ENCODE results near the gene MAP3K4.
"Not testable (repeated sequence)": the region's sequence is repeated elsewhere in the genome, so short reads cannot be mapped to it uniquely, and the experiment has no call there.

MAP3K4 gene

DNA sequence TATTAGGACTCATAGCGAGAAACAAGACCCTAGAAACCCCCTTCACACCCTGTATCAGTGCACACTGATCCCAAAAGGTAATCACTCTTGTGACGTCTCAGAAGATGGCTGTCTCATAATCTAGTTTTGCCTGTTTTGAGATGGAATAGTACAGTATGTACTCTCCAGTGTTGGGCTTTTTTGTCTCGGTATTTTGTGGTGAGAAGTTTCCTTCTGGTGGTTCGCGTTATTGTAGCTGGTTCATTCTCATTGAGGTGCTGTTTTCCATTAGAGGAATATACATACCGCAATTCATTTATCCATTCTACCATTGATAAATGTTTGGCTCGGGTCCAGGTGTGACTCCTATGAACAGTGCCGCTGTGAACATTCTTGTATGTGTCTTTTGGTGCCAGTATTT, 27.9 kb upstream of the MAP3K4 start:
- no peaks in the 10 kb centered on the region for H3K4me1 Mint-ChIP-seq
- no peak for ATAC-seq (replicated peaks)
- no peaks in the 10 kb centered on the region for H3K9me3 Mint-ChIP-seq
- peaks cover 0 to 6% of the 10 kb centered on the region in 2 donors for H3K27me3 Mint-ChIP-seq
- DNase-seq = no peak
- H3K4me3 Mint-ChIP-seq = no peak overlapping the region
- H3K27ac Mint-ChIP-seq = no peak overlapping the region
- H3K36me3 Mint-ChIP-seq = no peaks in the 10 kb centered on the region

- no peaks in the 10 kb centered on the region for H3K36me3 Mint-ChIP-seq
- H3K27me3 Mint-ChIP-seq = peaks cover 6 to 11% of the 10 kb centered on the region in 2 donors
- no peaks in the 10 kb centered on the region for H3K4me1 Mint-ChIP-seq
- no peaks in the 10 kb centered on the region for H3K9me3 Mint-ChIP-seq
- DNase-seq = no peak
- no peak overlapping the region for H3K27ac Mint-ChIP-seq
- no peak for ATAC-seq (replicated peaks)
- H3K4me3 Mint-ChIP-seq = no peak overlapping the region
Measured at GRCh38 chr6:160965893-160966292, 25.7 kb upstream of the MAP3K4 start.

GRCh38 chr6:160966493-160967229, 24.9 kb upstream of the MAP3K4 start:
- peaks cover 6 to 12% of the 10 kb centered on the region in 2 donors for H3K27me3 Mint-ChIP-seq
- no peak overlapping the region for H3K4me3 Mint-ChIP-seq
- H3K4me1 Mint-ChIP-seq = no peaks in the 10 kb centered on the region
- no peak for ATAC-seq (replicated peaks)
- H3K9me3 Mint-ChIP-seq = no peaks in the 10 kb centered on the region
- H3K36me3 Mint-ChIP-seq = no peaks in the 10 kb centered on the region
- no peak for DNase-seq
- no peak overlapping the region for H3K27ac Mint-ChIP-seq

DNA sequence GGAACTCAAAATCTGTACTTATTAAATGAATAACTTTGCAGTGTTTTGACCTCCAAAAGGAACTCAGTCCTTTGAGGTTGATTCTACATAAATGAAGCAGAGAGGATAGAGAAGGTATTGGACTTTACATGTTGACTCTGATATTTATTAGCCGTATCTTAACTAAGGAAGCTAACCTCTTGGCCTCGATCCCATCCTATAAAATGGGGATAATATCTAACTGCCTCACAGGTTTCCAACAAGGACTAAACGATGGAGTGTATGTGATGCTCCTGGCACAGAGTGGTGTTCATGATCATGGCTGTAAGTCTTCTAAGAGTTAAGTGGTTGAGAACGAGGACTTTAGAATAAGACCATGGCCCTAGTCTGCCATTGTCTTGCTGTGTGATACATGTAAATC, 24.2 kb upstream of the MAP3K4 start:
- H3K27ac Mint-ChIP-seq = no peak overlapping the region
- DNase-seq = no peak
- peaks cover 6 to 12% of the 10 kb centered on the region in 2 donors for H3K27me3 Mint-ChIP-seq
- no peak for ATAC-seq (replicated peaks)
- no peaks in the 10 kb centered on the region for H3K36me3 Mint-ChIP-seq
- H3K4me1 Mint-ChIP-seq = no peaks in the 10 kb centered on the region
- H3K4me3 Mint-ChIP-seq = no peak overlapping the region
- no peaks in the 10 kb centered on the region for H3K9me3 Mint-ChIP-seq

DNA sequence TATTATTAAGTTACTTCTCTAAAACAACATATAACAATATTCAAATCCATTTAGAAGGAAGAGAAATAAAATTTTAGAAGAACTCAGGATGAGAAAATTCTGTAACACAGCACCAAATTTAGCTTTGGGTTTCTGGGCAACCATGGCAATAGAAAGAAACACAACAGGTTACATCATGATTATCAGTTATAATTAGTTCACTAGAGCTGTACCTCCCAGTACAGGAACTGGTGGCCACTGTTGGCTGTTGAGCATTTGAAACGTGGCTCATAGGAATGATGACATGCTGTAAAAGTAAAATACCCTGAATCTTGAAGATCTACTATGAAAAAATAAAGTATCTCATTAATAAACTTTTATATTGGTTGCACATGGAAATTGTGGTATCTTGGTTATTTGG, 23.7 kb upstream of the MAP3K4 start:
- no peaks in the 10 kb centered on the region for H3K36me3 Mint-ChIP-seq
- peaks cover 5 to 12% of the 10 kb centered on the region in 2 donors for H3K27me3 Mint-ChIP-seq
- no peaks in the 10 kb centered on the region for H3K4me1 Mint-ChIP-seq
- H3K9me3 Mint-ChIP-seq = no peaks in the 10 kb centered on the region
- H3K27ac Mint-ChIP-seq = no peak overlapping the region
- H3K4me3 Mint-ChIP-seq = no peak overlapping the region
- ATAC-seq (replicated peaks) (no peak), DNase-seq (no peak)

GRCh38 chr6:160971171-160971570, 20.4 kb upstream of the MAP3K4 start:
- no peak overlapping the region for H3K27ac Mint-ChIP-seq
- H3K9me3 Mint-ChIP-seq = no peaks in the 10 kb centered on the region
- peaks cover 22 to 26% of the 10 kb centered on the region in 2 donors for H3K27me3 Mint-ChIP-seq
- H3K4me1 Mint-ChIP-seq = no peaks in the 10 kb centered on the region
- no peaks in the 10 kb centered on the region for H3K36me3 Mint-ChIP-seq
- DNase-seq (no peak), ATAC-seq (replicated peaks) (no peak)
- H3K4me3 Mint-ChIP-seq = no peak overlapping the region

- Mint-ChIP-seq H3K27ac (no peak overlapping the region), H3K36me3 (no peaks in the 10 kb centered on the region), H3K4me3 (no peak overlapping the region), H3K4me1 (no peaks in the 10 kb centered on the region), H3K27me3 (peaks cover 22 to 29% of the 10 kb centered on the region in 2 donors), H3K9me3 (no peaks in the 10 kb centered on the region)
- ATAC-seq (replicated peaks) (no peak), DNase-seq (no peak)
Measured at GRCh38 chr6:160972111-160972510, 19.5 kb upstream of the MAP3K4 start.

GRCh38 chr6:160972594-160972993, 19.0 kb upstream of the MAP3K4 start:
- not testable (repeated sequence) for H3K36me3 Mint-ChIP-seq; H3K4me1 Mint-ChIP-seq; ATAC-seq (replicated peaks); H3K9me3 Mint-ChIP-seq; H3K4me3 Mint-ChIP-seq; DNase-seq; H3K27ac Mint-ChIP-seq
- peaks cover 22 to 29% of the 10 kb centered on the region in 2 donors for H3K27me3 Mint-ChIP-seq

GRCh38 chr6:160973311-160974250, 18.0 kb upstream of the MAP3K4 start:
- Mint-ChIP-seq H3K27ac (no peak overlapping the region), H3K9me3 (no peaks in the 10 kb centered on the region), H3K36me3 (no peaks in the 10 kb centered on the region), H3K4me3 (no peak overlapping the region), H3K27me3 (peaks cover 31 to 36% of the 10 kb centered on the region in 2 donors), H3K4me1 (no peaks in the 10 kb centered on the region)
- ATAC-seq (replicated peaks) = no peak
- DNase-seq = no peak

GRCh38 chr6:160974304-160974771, 17.2 kb upstream of the MAP3K4 start:
- Mint-ChIP-seq H3K27ac (no peak overlapping the region), H3K36me3 (no peaks in the 10 kb centered on the region)
- no peak for DNase-seq

GRCh38 chr6:160975162-160975561, 16.4 kb upstream of the MAP3K4 start:
- ATAC-seq (replicated peaks) = no peak

More at GRCh38 chr6:160974304-160974771, 17.2 kb upstream of the MAP3K4 start:
- Mint-ChIP-seq H3K4me1 (no peaks in the 10 kb centered on the region), H3K9me3 (no peaks in the 10 kb centered on the region), H3K4me3 (no peak overlapping the region), H3K27me3 (peaks cover 34 to 37% of the 10 kb centered on the region in 2 donors)
- ATAC-seq (replicated peaks) = no peak

GRCh38 chr6:160975961-160976360, 15.6 kb upstream of the MAP3K4 start:
- H3K27ac Mint-ChIP-seq; ATAC-seq (replicated peaks); H3K4me1 Mint-ChIP-seq; DNase-seq; H3K36me3 Mint-ChIP-seq; H3K9me3 Mint-ChIP-seq; H3K4me3 Mint-ChIP-seq: not testable (repeated sequence)
- peaks cover 26 to 40% of the 10 kb centered on the region in 2 donors for H3K27me3 Mint-ChIP-seq

More at GRCh38 chr6:160975162-160975561, 16.4 kb upstream of the MAP3K4 start:
- Mint-ChIP-seq H3K4me1 (no peaks in the 10 kb centered on the region), H3K9me3 (no peaks in the 10 kb centered on the region), H3K4me3 (no peak overlapping the region), H3K27ac (no peak overlapping the region), H3K27me3 (peaks cover 33 to 34% of the 10 kb centered on the region in 2 donors), H3K36me3 (no peaks in the 10 kb centered on the region)
- no peak for DNase-seq

GRCh38 chr6:160978141-160978901, 13.2 kb upstream of the MAP3K4 start:
- Mint-ChIP-seq H3K36me3 (peaks cover 4% of the 10 kb centered on the region in 2 donors), H3K9me3 (peaks cover 5 to 7% of the 10 kb centered on the region in 2 donors), H3K4me1 (no peaks in the 10 kb centered on the region), H3K27ac (no peak overlapping the region), H3K27me3 (peaks cover 26 to 46% of the 10 kb centered on the region in 2 donors), H3K4me3 (no peak overlapping the region)
- DNase-seq (no peak), ATAC-seq (replicated peaks) (no peak)
